Activated CD4-positive, alpha-beta T cell treated with anti-CD3 and anti-CD28 coated beads, Interleukin-2, amount 50 U/mL, for 16 hours (primary cell): Measurements from ENCODE around the gene NTN1.
A peak's percentile ranks its signal among the peaks of the same experiment; 100 is the strongest.
"Not testable (repeated sequence)": the region's sequence is repeated elsewhere in the genome, so short reads cannot be mapped to it uniquely, and the experiment has no call there.

Experiments
- DNase-seq: peaks from one replicate; pipeline ENCODE4 v3.0.0-alpha.2; 2020

Gene NTN1

DNA sequence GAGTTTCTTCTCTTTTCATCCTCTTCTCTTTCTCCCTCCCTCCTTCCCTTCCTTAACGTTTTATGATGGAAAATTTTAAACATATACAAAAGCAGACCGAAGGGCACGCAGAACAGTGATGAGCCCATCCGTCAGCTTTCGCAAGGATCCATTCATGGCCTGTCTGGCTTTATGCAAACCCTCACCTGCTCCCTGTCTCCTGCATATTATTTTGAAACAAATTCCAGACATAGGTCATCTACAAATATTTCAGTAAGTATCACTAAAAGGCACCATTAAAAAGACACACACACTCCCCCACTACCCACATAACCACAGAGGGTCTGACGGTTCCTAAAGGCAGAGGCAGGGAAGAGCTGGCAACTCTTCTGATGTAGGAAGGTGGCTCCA, 235.0 kb downstream of the NTN1 start:
- DNase-seq: no peak

DNA sequence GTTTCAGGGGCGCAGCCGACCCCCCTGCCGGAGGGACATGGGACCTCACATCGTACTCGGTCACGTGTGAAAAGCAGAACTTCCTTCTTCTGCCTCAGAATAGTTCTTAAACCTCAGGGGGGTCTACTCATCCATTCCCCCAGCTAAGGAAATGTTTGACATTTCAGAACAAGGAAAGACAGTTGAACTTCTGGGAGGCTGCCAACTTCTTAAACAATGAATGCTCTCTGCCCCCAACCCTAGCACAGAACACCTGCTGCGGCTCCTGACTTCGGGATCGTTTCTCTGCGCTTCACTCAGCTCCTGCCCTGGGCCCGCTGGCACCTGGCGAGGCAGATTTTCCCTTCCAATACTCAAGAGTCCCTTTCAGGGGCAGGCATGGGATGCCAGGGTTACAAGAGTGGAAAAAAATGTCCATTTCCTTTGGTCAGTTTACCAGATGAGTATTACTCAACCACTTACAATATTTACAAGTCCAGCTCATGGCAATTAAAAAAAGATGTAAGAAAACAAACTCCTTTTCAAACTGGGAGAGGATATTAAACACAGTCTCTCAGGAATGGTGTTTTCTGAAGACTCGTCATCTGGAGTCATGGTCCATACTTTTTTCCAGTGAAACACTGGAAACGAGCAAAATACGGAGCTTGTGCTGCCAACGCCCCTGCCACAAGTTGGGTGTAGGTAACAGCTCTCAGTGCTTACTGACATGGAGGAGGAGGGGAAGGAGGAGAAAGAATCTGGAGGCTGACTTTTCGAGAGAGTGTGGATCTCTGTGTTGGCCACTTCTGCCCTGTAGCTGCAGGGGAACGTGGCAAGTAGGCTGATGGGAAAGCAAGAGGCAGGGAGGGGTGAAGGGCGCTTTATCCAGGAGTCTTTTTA, 235.7 kb downstream of the NTN1 start:
- DNase-seq: no peak

DNA sequence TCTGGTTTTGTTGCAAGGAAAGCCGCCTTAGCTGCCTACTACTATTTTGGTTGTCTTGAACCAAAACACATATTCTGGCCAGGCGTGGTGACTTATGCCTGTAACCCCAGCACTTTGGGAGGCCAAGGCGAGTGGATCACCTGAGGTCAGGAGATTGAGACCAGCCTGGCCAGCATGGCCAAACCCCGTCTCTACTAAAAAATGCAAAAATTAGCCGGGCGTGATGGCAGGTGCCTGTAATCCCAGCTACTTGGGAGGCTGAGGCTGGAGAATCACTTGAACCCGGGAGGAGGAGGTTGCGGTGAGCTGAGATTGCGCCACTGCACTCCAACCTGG, 236.3 kb downstream of the NTN1 start:
- DNase-seq: not testable (repeated sequence)

DNA sequence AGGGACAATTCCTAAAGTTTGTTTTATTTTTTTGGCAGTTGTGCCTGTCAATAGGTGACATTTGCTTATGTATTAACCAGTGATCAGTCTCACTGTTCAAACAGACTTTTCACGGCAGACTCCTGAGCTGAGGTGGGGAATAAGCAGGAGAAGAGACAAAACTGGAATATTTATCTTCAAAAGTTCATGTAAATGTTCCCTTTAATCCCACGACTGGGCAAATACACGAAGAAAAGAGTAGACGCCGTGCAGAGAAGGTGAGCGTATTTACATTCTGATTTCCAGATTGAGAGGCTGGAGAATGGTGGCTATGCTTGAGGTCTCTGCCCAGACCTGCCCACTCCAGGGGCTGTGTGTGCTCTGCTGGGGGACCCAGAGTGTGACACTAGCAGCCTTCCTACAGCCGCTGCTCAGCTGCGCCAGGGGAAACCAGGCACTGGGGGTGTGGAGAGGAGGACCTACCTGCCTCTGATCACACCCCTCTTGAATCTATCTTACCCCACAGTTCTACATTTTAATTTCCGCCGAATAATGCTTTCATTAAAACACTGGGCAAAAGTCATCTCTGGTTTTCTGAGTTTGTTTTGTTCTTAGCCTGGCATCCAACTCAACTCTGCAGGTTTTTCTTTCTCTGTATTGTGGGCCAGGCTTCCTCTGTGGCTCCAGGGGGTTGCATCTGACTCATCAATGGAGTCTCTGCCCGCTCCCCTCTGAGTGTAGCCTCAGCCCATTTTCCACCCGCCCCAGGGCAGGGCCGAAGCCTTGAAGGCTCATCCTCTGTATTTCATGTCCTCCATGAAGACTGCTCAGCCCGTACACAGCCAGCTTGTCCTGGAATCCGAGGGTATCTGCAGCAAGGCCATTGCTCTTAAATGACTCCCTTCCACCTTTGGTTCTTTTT, 237.1 kb downstream of the NTN1 start:
- DNase-seq: no peak

- DNase-seq: no peak
Observed at GRCh38 chr17:9259419-9259818, 238.1 kb downstream of the NTN1 start.

GRCh38 chr17:9261081-9262012, 240.0 kb downstream of the NTN1 start:
- DNase-seq: no peak

- no peak for DNase-seq
Observed at GRCh38 chr17:9266031-9266680, 244.8 kb downstream of the NTN1 start.

DNA sequence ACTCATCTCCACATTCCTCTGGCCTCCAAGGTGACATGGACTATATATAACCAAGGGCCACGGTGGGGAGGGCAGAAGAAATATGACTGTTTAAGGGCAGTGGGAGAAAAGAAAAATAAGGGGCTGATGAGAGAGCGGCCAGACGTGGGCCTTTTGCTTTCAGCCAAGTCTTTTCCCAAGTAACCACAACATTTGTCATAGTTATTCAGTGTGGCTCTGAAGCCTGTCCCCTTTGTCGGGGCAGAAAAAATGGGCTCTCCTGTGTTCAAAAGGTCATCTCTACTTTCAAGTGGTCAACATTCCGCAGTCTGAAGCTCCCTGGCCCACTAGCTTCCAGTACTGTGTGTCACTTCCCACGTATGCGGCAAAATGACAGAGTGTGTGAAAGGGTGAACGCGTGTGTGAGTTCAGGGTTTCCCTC, 245.4 kb downstream of the NTN1 start:
- no peak for DNase-seq

- no peak for DNase-seq
Observed at GRCh38 chr17:9268546-9268945, 247.2 kb downstream of the NTN1 start.

GRCh38 chr17:9269350-9270035, 248.2 kb downstream of the NTN1 start:
- DNase-seq: no peak

- DNase-seq: no peak
Observed at GRCh38 chr17:9270921-9271320, 249.6 kb downstream of the NTN1 start.

- DNase-seq: no peak
Observed at GRCh38 chr17:9271989-9272388, 250.7 kb downstream of the NTN1 start.

- no peak for DNase-seq
Observed at GRCh38 chr17:9272501-9273200, 251.3 kb downstream of the NTN1 start.

DNA sequence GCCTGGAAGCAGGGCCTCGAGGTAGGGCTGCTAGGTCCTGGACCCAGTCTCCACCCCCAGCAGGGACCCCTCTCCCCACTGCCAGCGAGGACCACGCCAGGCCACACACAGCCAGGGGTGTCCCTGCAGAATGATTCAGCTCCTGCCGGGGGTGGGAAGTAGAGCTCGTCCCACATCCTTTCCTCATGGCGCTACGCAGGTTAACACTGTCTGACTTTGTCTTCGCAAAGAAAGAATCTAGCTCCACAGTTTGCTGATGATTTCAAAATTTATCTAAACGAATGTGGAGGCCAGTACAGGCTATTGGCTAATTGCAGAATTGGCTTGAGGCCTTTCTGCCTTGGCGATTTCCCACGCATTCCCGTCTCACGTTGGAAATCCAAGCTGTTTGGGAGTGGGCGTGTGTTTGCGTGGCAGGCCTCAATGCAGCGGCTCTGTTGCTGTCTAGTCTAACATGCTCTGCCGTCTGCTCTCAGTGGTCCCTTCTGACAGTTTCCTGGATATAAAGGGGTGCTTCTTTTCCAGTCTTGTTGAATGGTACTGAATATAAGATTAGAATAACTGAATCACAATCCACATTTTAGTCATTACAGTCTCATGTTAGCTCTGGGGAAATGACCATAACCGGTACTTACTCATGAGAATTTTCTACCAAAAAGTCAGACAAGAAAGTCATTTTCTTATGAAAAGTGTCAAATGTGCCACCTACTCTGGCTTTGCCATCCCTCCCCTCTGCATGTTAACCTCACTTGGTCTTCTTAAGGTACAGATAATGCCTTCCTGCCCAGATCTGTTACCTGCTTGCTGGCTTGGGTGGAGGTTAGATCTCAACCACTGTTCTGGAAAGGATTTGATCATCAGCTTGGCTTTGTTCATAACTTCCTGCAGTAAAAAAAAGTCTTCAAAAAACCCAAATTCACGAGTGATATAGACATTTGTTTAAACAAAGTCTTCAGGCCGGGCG, 252.4 kb downstream of the NTN1 start:
- DNase-seq: peak; percentile 69

- no peak for DNase-seq
Observed at GRCh38 chr17:9274973-9275372, 253.7 kb downstream of the NTN1 start.

GRCh38 chr17:9279893-9280292, 258.6 kb downstream of the NTN1 start:
- DNase-seq: no peak

- no peak for DNase-seq
Observed at GRCh38 chr17:9283909-9284308, 262.6 kb downstream of the NTN1 start.

DNA sequence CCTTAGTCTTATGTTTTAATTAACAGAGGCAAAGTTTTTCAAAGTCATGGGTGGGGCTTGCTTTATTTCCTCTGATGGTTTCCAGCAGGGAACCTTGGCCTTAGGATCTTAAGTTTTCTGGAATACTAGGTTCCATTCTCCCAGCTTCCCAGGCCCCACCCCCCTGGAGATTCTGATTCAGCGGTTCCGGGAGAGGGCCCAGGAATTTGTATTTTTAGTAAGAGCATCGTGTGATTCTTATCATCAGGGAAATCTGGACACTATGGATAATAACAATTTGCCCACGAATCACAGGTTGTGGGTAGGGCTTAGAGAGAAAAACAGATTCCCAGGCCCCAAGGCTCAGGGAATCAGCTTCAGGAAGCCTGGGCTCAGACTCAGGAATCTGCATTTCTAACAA, 263.6 kb downstream of the NTN1 start:
- no peak for DNase-seq

- DNase-seq: no peak
Observed at GRCh38 chr17:9285602-9286427, 264.5 kb downstream of the NTN1 start.
